Activated naive CD4-positive, alpha-beta T cell treated with anti-CD3 and anti-CD28 coated beads, Interleukin-2, amount 50 U/mL, for 72 hours (primary cell): ENCODE measurements around the gene ADORA2A. TPM values are rescaled to one million over a fixed set of nuclear protein-coding genes. Genes with fewer than 3 reads are reported as not detected.
A peak's percentile ranks its signal among the peaks of the same experiment; 100 is the strongest.

Experiments used
- ATAC-seq, 2 donors: fragments of 150-1000 bp; cut with Tn5 transposase; 2 replicates each; pipeline ENCODE4 v1.10.0; 2021; ENCODE audit warnings: mild to moderate bottlenecking in 2 of 2, moderate library complexity in 2 of 2
- DNase-seq, 2 donors: peaks; one replicate each; pipeline ENCODE4 v3.0.0; 2021 to 2022; ENCODE audit warnings: low spot score in 2 of 2
- H3K27ac Mint-ChIP-seq, 2 donors: one replicate each; pipeline ENCODE4 v1.8.0; 2022; ENCODE audit warnings: mild to moderate bottlenecking in 2 of 2, mixed read lengths in 2 of 2
- H3K36me3 Mint-ChIP-seq, 2 donors: one replicate each; pipeline ENCODE4 v1.8.0; 2022; ENCODE audit warnings: mixed read lengths in 2 of 2
- H3K9me3 Mint-ChIP-seq, 2 donors: one replicate each; pipeline ENCODE4 v1.8.0; 2022; ENCODE audit warnings: mixed read lengths in 2 of 2
- total RNA-seq, 2 donors: library from RNA; stranded (reverse); gene quantifications; one replicate each; pipeline ENCODE4 v1.2.3, GENCODE V29; 2022

ADORA2A gene
- total RNA-seq = 10 to 100 TPM; 33.8 to 34.4 TPM

DNA sequence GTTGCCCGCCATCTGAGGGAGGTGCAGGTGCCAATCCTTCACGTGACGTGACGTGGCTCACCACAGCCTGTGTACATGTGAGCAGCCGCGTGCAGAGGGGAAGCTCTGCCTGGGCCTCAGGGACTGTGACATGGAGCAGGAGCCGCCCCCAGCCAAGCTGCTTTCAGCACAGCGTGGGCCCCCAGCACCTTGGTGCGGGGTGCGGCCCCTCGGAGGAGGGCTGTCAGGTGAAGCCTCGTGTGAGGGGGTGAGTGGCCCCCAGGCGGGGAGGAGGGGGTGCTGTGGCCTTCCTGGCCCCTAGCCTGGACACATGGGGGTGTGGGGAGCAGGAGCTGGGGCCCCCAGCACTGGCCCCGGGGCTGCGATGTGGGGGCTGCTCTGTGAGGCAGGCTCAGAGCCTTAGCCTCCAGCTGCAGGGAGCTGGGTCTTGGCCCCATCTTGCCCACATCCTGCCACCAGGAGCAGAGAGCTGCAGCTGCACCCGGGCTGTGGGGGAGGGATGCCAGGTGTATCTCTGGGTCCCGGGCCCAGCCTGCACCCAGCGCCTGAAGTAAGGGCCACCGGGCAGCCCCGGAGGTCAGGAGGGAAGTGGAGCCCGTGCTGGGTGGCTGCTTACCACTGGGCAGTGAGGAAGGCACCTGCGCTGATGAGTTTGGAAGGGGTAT, at the start of gene ADORA2A:
ADORA2A (plus strand) TSS at position 100 of the 665 bp plus-strand sequence. CDS start 5,806 bp downstream, outside the sequence.
- peak; percentile 65 to 71 for ATAC-seq
- Mint-ChIP-seq H3K27ac (peak within 1 kb of the TSS; percentile 93 to 96), H3K36me3 (peaks cover 11 to 17% of the 10 kb centered on the region in 2 donors), H3K9me3 (no peaks in the 10 kb centered on the region)
- peak; percentile 68 to 81 for DNase-seq

DNA sequence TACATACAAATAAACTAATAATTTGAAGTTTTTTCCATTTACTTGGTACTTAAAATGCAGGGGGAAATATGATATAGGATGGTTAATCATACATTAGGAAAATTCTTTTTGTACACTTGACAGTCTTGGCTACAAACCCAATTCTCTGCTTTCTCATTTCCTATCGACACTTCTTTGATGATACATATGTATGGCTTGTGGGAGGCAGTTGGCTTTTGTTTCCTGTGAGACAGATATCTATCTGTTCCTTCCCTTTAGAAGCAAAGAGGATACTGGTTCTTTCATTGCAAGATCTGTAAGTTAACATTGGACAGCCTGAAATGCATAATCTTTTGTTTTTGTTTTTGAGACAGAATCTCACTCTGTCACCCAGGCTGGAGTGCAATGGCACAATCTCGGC, 47.9 kb upstream of the ADORA2A start:
- DNase-seq = no peak
- H3K9me3 Mint-ChIP-seq = no peaks in the 10 kb centered on the region
- peaks cover 0 to 13% of the 10 kb centered on the region in 2 donors for H3K36me3 Mint-ChIP-seq
- H3K27ac Mint-ChIP-seq = no peak overlapping the region
- ATAC-seq = peak; percentile 57 to 68

DNA sequence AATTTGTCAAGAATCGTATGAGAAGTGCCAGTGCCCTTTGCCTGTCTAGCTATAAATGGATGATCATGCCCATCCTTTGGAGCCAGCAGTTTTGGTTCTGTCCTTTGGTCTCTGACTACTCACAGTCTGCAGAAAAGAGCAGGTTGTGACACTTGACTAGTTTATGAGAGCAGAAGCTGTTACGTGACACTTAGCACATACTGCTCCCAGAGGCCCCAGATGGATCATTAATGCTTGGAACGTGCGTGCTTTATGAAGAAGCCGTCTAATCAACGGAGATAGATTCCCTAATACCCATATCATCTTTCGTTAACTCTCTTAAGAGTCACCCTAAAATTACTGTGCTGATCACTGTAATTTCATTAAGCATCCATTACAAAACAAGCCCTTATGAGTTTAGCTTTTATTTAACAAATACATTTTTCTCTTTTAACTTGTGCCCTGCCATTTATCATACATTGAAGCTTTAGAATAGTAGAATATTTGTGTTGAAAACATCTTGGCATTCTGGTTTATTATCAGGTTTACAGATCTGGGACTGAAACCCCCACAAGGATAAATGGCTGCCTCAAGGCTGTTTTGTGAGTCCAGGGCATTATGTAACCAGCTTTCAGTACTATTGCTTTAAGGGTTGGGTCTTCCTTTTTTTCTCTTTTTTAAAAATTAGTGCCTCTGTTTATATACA, 47.0 kb upstream of the ADORA2A start:
- Mint-ChIP-seq H3K9me3 (no peaks in the 10 kb centered on the region), H3K36me3 (peaks cover 0 to 5% of the 10 kb centered on the region in 2 donors), H3K27ac (no peak overlapping the region)
- no peak for DNase-seq
- no peak for ATAC-seq

DNA sequence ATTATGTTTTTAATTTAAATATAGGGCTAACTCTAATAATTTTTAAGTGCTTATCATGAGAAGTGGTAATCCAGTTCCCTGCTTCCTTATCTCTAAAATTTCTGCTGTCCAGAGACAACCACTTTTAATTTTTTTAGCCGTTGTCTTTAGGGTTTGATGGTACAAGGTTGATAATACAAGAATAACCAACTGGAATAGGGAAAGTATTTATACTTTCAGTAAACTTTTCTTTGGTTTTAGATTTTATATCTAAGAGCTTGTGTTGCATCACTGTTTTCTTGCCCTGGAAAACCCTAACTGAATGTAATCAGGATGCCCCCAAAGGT, 46.5 kb upstream of the ADORA2A start:
- no peak for DNase-seq
- no peak for ATAC-seq
- Mint-ChIP-seq H3K27ac (no peak overlapping the region), H3K9me3 (no peaks in the 10 kb centered on the region), H3K36me3 (peaks cover 0 to 5% of the 10 kb centered on the region in 2 donors)

DNA sequence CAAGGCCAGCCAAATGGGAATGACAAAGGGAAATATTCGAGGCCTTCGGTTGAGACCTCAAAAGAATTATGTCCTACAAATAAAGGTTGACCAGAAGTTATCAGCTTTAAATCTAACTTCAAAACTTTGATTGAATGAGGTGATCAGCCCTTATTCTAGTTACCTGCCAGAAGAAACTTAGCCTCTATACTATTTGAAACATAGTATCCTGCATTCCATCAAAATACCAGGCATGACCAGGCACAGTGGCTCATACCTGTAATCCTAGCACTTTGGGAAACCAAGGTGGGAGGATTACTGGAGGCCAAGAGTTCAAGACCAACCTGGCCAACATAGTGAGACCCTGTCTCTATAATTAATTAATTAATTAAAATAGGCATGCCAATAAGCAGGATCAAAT, 44.3 kb upstream of the ADORA2A start:
- DNase-seq = no peak
- no peaks in the 10 kb centered on the region for H3K36me3 Mint-ChIP-seq
- no peak for ATAC-seq
- no peak overlapping the region for H3K27ac Mint-ChIP-seq
- H3K9me3 Mint-ChIP-seq = no peaks in the 10 kb centered on the region

DNA sequence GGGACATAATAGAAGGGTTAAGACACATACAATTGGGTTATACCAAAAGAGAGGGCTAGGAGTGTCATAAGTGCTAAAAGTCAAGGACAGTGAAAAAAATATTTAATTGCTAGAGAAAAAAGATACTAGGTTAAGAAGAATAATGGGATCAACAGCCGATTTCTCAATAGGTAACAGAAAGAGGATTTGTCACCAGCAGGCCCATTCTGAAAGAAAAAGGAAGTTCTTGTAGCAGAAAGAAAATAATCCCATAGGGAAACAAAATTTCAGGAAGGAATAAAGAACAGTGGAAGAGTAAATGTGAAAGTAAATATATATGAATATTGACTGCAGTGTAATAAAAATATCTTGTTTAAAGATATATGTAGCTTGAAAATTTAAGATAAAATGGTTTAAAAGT, 43.3 kb upstream of the ADORA2A start:
- Mint-ChIP-seq H3K36me3 (no peaks in the 10 kb centered on the region), H3K27ac (no peak overlapping the region), H3K9me3 (no peaks in the 10 kb centered on the region)
- ATAC-seq = no peak
- DNase-seq = no peak

DNA sequence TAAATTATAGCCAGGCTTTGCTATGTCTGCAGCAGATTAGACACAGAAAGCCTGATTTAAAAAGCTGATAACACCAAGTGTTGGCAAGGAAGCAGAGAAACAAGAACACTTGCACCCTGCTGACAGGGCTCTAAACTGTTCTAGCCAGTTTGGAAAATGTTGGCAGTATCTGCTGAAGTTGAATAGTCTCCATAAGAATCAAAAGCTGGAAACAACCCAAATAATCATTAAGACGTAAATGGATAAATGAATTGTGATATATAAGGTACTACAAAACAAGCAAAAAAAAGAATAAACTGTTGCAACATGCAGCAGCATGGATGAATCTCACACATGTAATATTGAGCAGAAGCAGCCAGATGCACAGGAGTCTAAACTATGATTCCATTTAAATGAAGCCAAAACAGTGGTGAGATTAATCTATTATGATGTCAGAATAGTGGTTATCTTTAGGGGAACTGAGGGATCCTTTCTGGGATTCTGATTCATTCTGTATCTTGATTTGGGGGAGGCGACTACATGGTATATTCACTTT, 40.4 kb upstream of the ADORA2A start:
- Mint-ChIP-seq H3K36me3 (peaks cover 0 to 4% of the 10 kb centered on the region in 2 donors), H3K9me3 (no peaks in the 10 kb centered on the region), H3K27ac (no peak overlapping the region)
- DNase-seq (no peak), ATAC-seq (no peak)

DNA sequence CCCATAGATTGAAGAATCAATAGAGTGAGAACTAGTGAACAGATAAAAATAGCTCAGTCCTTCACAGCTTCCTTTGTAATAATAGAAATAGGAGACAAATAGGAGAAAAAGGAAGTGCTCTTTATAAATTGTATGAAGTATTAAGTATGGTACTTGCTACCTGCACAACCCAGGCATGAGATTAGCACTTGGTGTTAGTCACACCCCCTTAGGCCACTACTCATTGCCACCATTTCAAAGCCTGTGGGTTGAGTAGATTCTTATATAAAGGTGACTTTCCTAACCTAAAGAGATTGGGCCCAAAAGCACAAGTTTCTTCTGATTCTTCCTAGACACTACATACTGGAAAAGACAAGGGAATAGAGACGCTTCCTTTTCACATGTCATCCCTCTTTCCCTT, 37.7 kb upstream of the ADORA2A start:
- ATAC-seq (no peak), DNase-seq (no peak)
- H3K36me3 Mint-ChIP-seq = peaks cover 0 to 4% of the 10 kb centered on the region in 2 donors
- no peaks in the 10 kb centered on the region for H3K9me3 Mint-ChIP-seq
- H3K27ac Mint-ChIP-seq = no peak overlapping the region

DNA sequence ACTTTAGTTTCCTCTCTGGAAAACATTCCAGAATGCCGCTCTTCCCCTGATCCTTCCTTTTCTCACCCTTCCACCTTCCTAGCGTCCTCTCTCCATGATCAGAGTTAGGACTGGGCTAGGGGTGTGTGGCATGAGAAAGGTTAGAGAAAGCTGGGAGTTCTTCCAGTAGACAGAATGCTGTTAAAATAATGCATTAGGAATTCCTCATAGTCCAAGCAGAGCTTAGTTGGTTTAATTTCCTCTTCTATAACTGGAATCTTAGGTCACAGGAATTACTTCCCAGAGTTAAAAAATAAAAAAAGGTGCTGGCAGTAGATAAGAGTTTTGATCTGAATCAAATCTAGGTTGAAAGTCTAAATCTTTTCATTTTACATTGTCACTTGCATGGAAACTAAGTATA, 37.2 kb upstream of the ADORA2A start:
- ATAC-seq (no peak), DNase-seq (no peak)
- Mint-ChIP-seq H3K9me3 (no peaks in the 10 kb centered on the region), H3K36me3 (peaks cover 0 to 4% of the 10 kb centered on the region in 2 donors), H3K27ac (no peak overlapping the region)

DNA sequence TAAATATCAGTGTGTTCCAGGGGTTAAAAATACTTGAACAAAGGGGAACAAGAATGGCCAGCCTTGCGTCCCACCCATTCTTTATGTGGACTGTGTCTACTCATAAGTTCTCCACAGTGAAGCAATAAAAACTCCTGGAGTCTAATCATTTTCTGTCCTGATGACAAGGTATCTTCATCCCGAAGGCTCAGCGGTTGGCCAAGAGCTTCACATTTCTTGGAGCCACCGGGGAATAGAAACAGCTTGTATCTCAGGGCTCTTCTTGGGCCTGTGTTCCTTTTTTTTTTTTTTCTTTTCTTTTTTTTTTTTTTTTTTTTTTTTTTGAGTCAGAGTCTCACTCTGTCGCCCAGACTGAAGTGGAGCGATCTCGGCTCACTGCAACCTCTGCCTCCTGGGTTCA, 36.8 kb upstream of the ADORA2A start:
- Mint-ChIP-seq H3K27ac (no peak overlapping the region), H3K9me3 (no peaks in the 10 kb centered on the region), H3K36me3 (peaks cover 0 to 4% of the 10 kb centered on the region in 2 donors)
- ATAC-seq = no peak
- DNase-seq = no peak

DNA sequence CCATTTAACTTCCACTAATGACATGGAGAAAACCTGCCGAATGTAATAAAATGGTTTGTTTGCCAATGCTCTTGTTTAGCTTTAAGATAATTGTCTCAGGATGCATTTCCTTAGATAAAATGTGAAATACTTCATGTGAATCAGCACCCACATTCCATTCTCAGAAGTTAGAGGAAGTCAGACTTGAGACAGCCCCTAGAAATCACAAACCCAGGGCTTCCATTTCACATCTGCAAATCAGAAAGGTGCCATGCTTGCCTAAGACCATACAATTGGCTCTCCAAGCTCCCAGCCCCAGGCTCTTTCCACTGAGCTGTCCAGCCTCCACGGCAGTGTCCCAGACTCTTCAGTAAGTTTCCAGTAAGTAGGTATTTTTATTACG, 35.6 kb upstream of the ADORA2A start:
- H3K36me3 Mint-ChIP-seq = peaks cover 0 to 8% of the 10 kb centered on the region in 2 donors
- ATAC-seq (no peak), DNase-seq (no peak)
- no peaks in the 10 kb centered on the region for H3K9me3 Mint-ChIP-seq
- H3K27ac Mint-ChIP-seq = peak overlapping the region in 1 of 2 donors; percentile 63

DNA sequence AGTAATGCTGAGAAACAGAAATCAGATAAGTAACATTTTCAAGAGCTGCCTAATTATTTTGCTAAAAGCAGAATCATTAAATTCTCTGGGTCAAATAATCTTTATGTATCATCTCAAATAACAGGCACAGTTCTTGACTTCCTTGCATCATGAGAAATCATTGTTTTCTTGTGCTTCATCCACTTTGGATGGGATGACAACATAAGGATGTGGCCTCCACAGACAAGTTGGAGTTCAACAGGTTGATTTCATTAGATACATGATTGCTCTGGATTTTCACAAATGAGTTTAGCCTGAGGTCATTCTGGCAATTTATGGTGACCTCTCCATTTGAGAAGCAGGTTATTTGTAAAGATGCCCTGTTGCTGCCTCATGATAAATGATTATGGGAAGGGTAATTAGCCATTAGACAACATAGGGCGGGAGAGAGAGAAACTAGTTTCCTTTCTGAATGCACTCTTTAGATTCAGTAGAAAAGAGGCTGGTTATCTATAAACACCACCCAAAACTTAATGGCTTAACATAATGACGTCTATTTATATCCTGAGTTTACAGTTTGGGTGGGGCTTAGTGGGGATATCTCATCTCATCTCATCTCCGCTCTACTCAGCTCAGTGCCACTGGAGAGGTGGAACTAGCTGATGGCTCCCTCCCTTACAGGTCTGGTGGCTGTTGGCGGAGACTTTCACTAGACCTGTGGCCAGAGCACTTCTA, 35.0 kb upstream of the ADORA2A start:
- DNase-seq (no peak), ATAC-seq (no peak)
- H3K36me3 Mint-ChIP-seq = peaks cover 0 to 8% of the 10 kb centered on the region in 2 donors
- H3K9me3 Mint-ChIP-seq = no peaks in the 10 kb centered on the region
- peak overlapping the region; percentile 44 to 63 for H3K27ac Mint-ChIP-seq

DNA sequence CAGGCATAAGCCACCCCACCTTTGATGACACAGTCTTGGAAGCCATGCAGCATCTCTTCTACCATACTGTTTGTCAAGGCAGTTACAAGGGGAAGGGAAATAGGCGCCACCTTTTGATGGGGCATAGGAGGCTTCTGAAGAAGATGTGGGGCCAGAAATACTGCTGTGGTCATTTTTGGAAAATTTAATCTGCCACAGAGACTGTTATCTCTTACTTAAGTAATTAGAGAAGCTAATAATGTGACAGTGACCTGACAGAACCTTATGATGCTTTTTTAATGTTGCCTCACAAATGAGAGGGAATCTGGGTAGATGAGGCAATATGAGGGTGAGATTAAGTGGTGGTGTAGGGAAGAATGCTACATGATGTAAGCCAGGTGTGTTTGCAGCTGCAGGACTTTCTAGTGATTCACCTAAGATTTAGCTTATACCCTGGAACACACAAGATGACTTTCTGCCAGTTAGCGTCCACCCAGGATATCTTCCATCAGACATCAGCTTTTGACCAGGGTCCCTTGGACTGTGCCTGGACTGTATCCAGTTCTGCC, 34.3 kb upstream of the ADORA2A start:
- Mint-ChIP-seq H3K27ac (peak overlapping the region in 1 of 2 donors; percentile 63), H3K36me3 (peaks cover 0 to 8% of the 10 kb centered on the region in 2 donors)
- ATAC-seq = no peak

DNA sequence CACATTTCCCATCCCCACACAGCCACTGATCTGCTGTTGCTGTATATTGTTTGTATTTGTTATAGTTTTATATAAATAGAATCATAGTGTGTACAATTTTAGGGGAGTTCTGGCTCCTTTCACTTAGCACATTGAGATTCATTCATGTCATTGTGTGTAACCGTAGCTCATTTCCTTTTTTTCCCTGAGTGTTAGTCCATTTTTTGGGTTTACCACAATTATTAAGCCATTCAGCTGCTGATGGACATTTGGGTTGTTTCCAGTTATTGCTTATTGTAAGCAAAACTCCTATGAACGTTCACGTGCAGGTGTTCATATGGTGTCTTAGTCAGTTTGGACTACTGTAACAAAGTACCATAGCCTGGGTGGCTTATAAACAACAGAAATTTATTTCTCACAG, 33.6 kb upstream of the ADORA2A start:
- Mint-ChIP-seq H3K9me3 (no peaks in the 10 kb centered on the region), H3K36me3 (peaks cover 0 to 8% of the 10 kb centered on the region in 2 donors), H3K27ac (no peak overlapping the region)
- no peak for ATAC-seq
- no peak for DNase-seq

More for the DNA sequence above, 34.3 kb upstream of the ADORA2A start:
- no peaks in the 10 kb centered on the region for H3K9me3 Mint-ChIP-seq
- DNase-seq = no peak

DNA sequence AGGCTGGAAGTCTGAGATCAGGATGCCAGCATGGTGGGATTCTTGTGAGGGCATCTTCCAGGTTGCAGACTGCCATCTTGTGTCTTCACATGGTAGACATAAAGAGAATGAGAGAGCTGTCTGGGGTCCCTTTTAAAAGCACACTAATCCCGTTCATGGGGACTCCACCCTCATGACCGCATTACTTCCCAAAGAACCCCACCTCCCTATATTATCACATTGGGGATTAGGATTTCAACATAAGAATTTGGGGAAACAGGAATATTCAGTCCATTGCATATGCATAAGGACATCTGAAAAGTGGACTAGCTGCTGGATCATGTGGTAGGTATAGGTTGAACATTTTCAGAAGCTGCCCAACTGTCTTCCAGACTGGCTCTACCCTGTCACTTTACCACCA, 33.1 kb upstream of the ADORA2A start:
- DNase-seq (no peak), ATAC-seq (no peak)
- H3K36me3 Mint-ChIP-seq = peaks cover 0 to 8% of the 10 kb centered on the region in 2 donors
- H3K27ac Mint-ChIP-seq = no peak overlapping the region
- H3K9me3 Mint-ChIP-seq = no peaks in the 10 kb centered on the region

DNA sequence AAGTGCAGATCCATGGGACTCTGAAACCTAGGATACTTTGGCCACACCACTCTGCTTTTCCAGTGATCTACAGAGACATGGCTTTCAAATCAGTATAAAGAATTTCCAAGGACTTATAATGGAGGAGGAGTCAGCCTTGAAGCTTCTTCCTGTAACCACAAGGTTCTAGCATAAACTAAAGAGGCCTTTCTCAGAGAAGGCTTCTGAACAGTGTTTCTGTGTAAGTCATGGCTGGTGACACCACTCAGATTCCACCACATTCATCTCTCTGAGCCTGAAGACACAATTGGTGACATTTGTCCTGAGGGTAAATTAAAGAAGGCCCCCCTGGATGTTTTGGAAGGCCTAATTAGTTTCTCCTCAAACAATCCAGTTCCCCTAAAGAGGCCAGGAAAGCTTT, 29.0 kb upstream of the ADORA2A start:
- ATAC-seq = no peak
- DNase-seq = no peak
- no peaks in the 10 kb centered on the region for H3K9me3 Mint-ChIP-seq
- H3K36me3 Mint-ChIP-seq = peaks cover 6 to 10% of the 10 kb centered on the region in 2 donors
- H3K27ac Mint-ChIP-seq = peak overlapping the region; percentile 3 to 16
